Subcutaneous adipose tissue (tissue), 4 donors: Measurements from ENCODE around the gene CPXM2. TPM values are rescaled to one million over a fixed set of nuclear protein-coding genes. Genes with fewer than 3 reads are reported as not detected.

Experiments used
- total RNA-seq, 4 donors: library from RNA; depleted of rRNA; stranded (reverse); fragments of >200 nt; gene quantifications; one replicate each; pipeline ENCODE4 v1.1.0, GENCODE V29; 2016
- TF ChIP-seq, protein P1 (sequence below): fragments of 450-650 bp; IDR thresholded peaks from one replicate; pipeline ENCODE4 v1.5.1; 2016; ENCODE audit warnings: low read depth, mild to moderate bottlenecking, control low read depth, antibody characterized with exemption, moderate library complexity

CPXM2 gene
- total RNA-seq, 4 donors from 2014 or later: 4.4 to 11.7 (median 6.7) TPM

DNA sequence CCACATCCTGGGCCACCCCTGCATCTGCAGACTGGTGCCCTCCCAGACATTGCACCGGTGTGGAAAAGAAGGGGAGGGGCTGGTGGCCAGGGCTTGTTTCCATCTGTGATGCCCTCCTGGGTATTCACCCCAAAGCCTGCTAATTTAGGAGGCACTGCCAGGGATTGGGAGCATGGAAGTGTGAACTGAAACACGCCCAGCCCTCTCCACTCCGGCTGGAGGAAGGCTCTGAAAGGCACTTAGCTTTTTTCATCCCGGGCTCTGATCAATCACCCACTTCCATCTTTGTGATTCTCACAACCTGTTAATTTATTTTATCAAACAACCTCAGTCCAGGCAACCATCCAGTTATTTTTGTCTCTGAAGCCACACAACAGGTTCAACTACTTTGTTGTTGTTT is 20.9 kb upstream of the CPXM2 start:
- TF ChIP-seq, protein P1, sequence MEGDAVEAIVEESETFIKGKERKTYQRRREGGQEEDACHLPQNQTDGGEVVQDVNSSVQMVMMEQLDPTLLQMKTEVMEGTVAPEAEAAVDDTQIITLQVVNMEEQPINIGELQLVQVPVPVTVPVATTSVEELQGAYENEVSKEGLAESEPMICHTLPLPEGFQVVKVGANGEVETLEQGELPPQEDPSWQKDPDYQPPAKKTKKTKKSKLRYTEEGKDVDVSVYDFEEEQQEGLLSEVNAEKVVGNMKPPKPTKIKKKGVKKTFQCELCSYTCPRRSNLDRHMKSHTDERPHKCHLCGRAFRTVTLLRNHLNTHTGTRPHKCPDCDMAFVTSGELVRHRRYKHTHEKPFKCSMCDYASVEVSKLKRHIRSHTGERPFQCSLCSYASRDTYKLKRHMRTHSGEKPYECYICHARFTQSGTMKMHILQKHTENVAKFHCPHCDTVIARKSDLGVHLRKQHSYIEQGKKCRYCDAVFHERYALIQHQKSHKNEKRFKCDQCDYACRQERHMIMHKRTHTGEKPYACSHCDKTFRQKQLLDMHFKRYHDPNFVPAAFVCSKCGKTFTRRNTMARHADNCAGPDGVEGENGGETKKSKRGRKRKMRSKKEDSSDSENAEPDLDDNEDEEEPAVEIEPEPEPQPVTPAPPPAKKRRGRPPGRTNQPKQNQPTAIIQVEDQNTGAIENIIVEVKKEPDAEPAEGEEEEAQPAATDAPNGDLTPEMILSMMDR: no peak

DNA sequence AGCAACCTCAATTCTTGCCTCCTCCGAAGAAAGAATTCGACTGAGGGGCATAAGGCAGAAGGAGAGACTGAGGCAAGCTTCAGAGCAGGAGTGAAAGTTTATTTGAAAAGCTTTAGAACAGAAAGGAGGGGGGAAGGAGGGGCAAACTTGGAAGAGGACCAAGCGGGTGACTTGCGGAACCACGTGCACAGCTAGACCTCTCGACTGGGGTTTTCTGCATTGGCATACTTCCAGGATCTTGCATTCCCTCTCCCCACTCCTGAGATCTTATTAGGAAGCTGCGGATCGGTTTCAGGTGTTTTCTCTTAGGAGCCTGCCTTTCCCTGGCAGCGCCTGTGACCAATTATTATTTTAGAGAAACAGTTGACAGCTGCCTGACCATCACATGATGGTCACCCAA is 20.3 kb upstream of the CPXM2 start:
- TF ChIP-seq, protein P1: no peak

DNA sequence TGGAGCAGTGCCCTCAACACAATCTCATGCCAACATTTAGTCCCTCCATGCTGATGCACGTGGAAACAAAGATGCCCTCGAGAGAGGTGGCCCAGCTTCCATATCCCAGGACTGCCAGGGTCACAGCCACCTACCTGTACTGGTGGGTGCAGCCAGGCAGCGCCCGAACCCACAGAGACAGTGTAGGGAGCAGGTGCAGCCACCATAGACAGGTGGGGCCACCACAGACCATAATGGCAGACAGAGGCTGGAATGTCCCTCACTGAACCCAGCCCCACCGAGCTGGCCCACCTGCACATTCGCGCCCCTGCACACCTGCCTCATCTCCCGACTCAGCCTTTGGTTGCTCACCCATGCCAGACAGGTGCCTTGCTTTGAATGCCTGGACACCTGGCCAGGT is 18.3 kb upstream of the CPXM2 start:
- TF ChIP-seq, protein P1: no peak

DNA sequence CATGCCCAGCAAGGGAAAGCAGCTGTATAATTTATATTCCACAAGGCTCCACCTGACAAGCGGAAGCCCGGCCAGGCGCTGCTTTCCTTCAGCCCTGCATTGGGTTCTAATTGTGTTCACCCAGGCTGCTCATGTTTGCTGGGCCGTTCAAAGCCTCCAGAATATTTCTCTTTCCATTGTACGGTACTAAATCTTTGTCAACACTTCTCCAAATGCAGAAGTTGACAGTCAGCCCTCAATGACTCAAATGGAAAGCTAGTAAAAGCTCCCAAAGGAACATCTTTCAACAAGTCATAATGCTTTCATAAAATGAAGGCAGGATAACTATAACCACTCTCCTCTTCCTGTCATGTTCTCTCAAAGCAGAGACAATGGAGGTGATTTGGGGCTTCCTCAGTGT is 17.8 kb upstream of the CPXM2 start:
- TF ChIP-seq, protein P1: no peak

DNA sequence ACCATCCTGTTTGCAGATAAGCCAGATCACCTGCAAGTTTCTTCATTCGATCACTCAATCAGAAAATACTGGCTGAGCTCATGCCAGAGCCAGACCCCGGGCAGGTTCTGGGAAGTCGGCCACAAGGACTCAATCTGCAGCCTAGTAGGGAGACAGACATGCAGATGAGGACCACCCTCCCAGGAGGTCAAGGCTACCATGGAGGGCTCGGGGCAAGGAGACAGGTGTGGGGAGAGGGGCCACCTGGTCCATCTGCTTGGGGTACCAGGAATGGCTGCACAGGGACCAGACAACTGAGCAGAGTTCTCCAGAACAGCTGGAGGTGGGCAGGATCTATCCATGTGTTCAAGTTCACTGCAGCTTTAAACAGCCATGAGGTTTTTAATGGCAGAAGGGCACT is 16.8 kb upstream of the CPXM2 start:
- TF ChIP-seq, protein P1: no peak

DNA sequence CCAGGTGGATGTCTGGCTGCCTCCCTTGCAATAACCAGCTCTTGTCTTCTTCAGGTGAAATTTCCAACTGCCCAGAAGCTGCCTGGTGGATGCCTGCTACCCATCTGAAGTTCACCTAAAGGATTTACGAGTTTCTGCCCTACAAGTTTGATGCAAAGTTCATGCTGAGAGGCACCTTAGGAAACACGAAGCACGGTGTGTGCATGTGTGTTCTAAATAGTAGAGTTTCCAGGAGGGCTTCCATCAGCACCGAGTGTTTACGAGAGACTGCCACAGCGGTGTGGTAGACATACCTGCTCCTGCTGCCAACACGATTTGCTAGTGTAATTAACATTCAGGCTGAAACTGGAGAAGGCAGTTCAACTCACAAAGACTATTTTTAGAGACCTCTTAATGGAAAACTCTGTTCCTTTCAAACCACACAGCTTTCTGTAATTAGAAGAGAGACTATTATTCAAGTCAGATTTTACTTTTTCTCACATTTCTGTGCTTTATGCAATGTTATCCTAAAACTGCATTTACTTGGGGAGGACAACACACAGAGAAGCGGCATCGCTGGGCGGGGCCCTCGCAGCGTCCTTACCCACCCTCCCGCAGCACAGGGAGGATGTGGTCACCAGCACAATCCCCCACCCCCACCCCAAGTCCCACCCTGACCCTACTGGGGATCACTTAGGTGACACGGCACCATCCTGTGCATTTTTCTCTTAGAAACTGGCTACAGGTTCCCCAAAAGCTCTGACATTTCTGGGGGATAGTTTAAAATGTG is 15.5 kb upstream of the CPXM2 start:
- TF ChIP-seq, protein P1: no peak

DNA sequence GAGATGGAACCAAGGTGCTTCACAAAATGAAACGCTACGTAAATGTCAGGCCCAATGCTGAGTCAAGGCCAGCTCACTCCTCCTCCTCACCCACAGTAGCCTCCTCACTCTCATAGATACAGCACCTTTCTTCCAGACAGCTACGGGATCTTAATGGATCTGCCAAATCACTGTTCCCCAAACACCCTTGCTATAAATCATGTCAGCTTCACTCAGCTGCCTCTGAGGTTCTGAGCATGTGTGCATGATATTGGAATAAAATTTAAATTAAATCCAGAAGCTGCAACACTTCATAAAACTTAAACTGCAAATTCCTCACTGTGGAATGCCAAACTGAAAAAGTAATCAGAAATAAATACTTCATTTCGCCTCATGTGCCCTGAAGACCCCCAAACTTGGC is 14.7 kb upstream of the CPXM2 start:
- TF ChIP-seq, protein P1: no peak
